Gastroesophageal sphincter (tissue), 3 donors: Measurements from ENCODE around the gene FBXO31.

Source experiments
- CTCF ChIP-seq, 4 experiments: fragments of 200-600 bp in 2 of 4; fragments of 450-650 bp in 2 of 4; sonication (generic) in 1 of 4; IDR thresholded peaks; one replicate each; pipeline ENCODE4 v1.5.1; 2017 to 2019; ENCODE audit warnings: antibody characterized with exemption in 4 of 4, mild to moderate bottlenecking in 2 of 4, moderate library complexity in 2 of 4
- EP300 ChIP-seq: sonication (generic); formaldehyde crosslinking; IDR thresholded peaks from one replicate; pipeline ENCODE4 v1.6.1; 2017; ENCODE audit warnings: antibody characterized with exemption, mild to moderate bottlenecking
- POLR2A ChIP-seq, 2 donors: fragments of 450-650 bp; IDR thresholded peaks; one replicate each; pipeline ENCODE4 v1.6.1; 2017; ENCODE audit warnings: antibody characterized with exemption in 2 of 2, mild to moderate bottlenecking in 2 of 2, moderate library complexity in 1 of 2
- POLR2AphosphoS5 ChIP-seq: sonication (generic); formaldehyde crosslinking; IDR thresholded peaks from one replicate; pipeline ENCODE4 v1.6.1; 2017; ENCODE audit warnings: antibody characterized with exemption

- TF ChIP-seq CTCF (IDR thresholded peaks at IDR 0.05) (no peak), POLR2A (IDR thresholded peaks at IDR 0.05) (no peak), EP300 (no peak), POLR2AphosphoS5 (no peak)
These were observed 29.4 kb upstream of the FBXO31 start for GRCh38 chr16:87412996-87413421.
